H9 (cell line): ENCODE results near the gene CEP112. TPM values are rescaled to one million over a fixed set of nuclear protein-coding genes. Genes with fewer than 3 reads are reported as not detected.

ENCODE experiments used
- DNase-seq: peaks from one replicate; pipeline ENCODE4 v3.0.0-alpha.2; 2017
- H2AFZ ChIP-seq: one replicate; pipeline ENCODE4 v1.6.1; 2013; ENCODE audit warnings: mild to moderate bottlenecking, low read length, control low read depth, moderate library complexity
- H2AK5ac ChIP-seq: 2 replicates; pipeline ENCODE4 v1.6.1; 2013; ENCODE audit warnings: low read length, control low read depth, mixed read lengths; ENCODE audit not compliant: insufficient read length
- H2BK120ac ChIP-seq: one replicate; pipeline ENCODE4 v1.6.1; 2013; ENCODE audit warnings: low read depth, mild to moderate bottlenecking, low read length, control low read depth, inconsistent platforms; ENCODE audit not compliant: poor library complexity, severe bottlenecking
- H2BK12ac ChIP-seq: 2 replicates; pipeline ENCODE4 v1.6.1; 2013; ENCODE audit warnings: low read length, control low read depth, mixed read lengths, low read depth; ENCODE audit not compliant: insufficient read length
- H2BK15ac ChIP-seq: 2 replicates; pipeline ENCODE4 v1.6.1; 2013; ENCODE audit warnings: low read depth, low read length, control low read depth
- H2BK20ac ChIP-seq: one replicate; pipeline ENCODE4 v1.6.1; 2013; ENCODE audit warnings: low read depth, mild to moderate bottlenecking, low read length, control low read depth, inconsistent platforms; ENCODE audit not compliant: poor library complexity, severe bottlenecking
- H2BK5ac ChIP-seq: 2 replicates; pipeline ENCODE4 v1.6.1; 2013; ENCODE audit warnings: low read length, control low read depth, mixed read lengths; ENCODE audit not compliant: insufficient read length
- H3K14ac ChIP-seq: 2 replicates; pipeline ENCODE4 v1.6.1; 2013; ENCODE audit warnings: low read length, control low read depth; ENCODE audit not compliant: insufficient read depth
- H3K18ac ChIP-seq: 2 replicates; pipeline ENCODE4 v1.6.1; 2013; ENCODE audit warnings: low read depth, mild to moderate bottlenecking, mixed read lengths, low read length, control low read depth; ENCODE audit not compliant: insufficient read length
- H3K23ac ChIP-seq: 2 replicates; pipeline ENCODE4 v1.6.1; 2013; ENCODE audit warnings: low read length, control low read depth, mixed read lengths, low read depth; ENCODE audit not compliant: insufficient read length
- H3K23me2 ChIP-seq: 2 replicates; pipeline ENCODE4 v1.6.1; 2013; ENCODE audit warnings: low read depth, mild to moderate bottlenecking, mixed read lengths, low read length, control low read depth; ENCODE audit not compliant: insufficient read length, poor library complexity, severe bottlenecking
- H3K27ac ChIP-seq: 2 replicates; pipeline ENCODE4 v1.5.1; 2013; ENCODE audit warnings: low read length, control low read depth, mixed read lengths, low read depth; ENCODE audit not compliant: insufficient read length
- H3K27me3 ChIP-seq: 2 replicates; pipeline ENCODE4 v1.6.1; 2013; ENCODE audit warnings: low read length, control low read depth, inconsistent platforms; ENCODE audit not compliant: insufficient read depth
- H3K4ac ChIP-seq: 2 replicates; pipeline ENCODE4 v1.6.1; 2013; ENCODE audit warnings: low read depth, mild to moderate bottlenecking, control low read depth, inconsistent platforms, low read length, moderate library complexity
- H3K4me1 ChIP-seq: 2 replicates; pipeline ENCODE4 v1.6.1; 2013; ENCODE audit warnings: low read length, control low read depth, inconsistent platforms; ENCODE audit not compliant: insufficient read depth
- H3K4me2 ChIP-seq: 2 replicates; pipeline ENCODE4 v1.6.1; 2013; ENCODE audit warnings: low read length, control low read depth, mixed read lengths; ENCODE audit not compliant: insufficient read length, insufficient read depth
- H3K56ac ChIP-seq: 2 replicates; pipeline ENCODE4 v1.6.1; 2013; ENCODE audit warnings: low read depth, mild to moderate bottlenecking, mixed read lengths, low read length, control low read depth; ENCODE audit not compliant: insufficient read length
- H3K79me1 ChIP-seq: 2 replicates; pipeline ENCODE4 v1.6.1; 2013; ENCODE audit warnings: low read depth, mild to moderate bottlenecking, moderate library complexity, low read length, control low read depth, inconsistent platforms; ENCODE audit not compliant: insufficient read depth, poor library complexity, severe bottlenecking
- H3K79me2 ChIP-seq: 2 replicates; pipeline ENCODE4 v1.6.1; 2013; ENCODE audit warnings: low read length, control low read depth, inconsistent platforms; ENCODE audit not compliant: insufficient read depth
- H3K9ac ChIP-seq: 2 replicates; pipeline ENCODE4 v1.6.1; 2013; ENCODE audit warnings: low read length, control low read depth, mixed read lengths; ENCODE audit not compliant: insufficient read length; ENCODE audit errors: extremely low read depth
- H3K9me3 ChIP-seq: one replicate; pipeline ENCODE4 v1.6.1; 2013; ENCODE audit warnings: low read depth, low read length, inconsistent platforms; ENCODE audit not compliant: control insufficient read depth
- H3T11ph ChIP-seq: one replicate; pipeline ENCODE4 v1.6.1; 2013; ENCODE audit warnings: mild to moderate bottlenecking, low read length, control low read depth, inconsistent platforms
- H4K20me1 ChIP-seq: one replicate; pipeline ENCODE4 v1.6.1; 2013; ENCODE audit not compliant: control insufficient read depth, insufficient read length, insufficient read depth
- H4K5ac ChIP-seq: 2 replicates; pipeline ENCODE4 v1.6.1; 2013; ENCODE audit warnings: low read depth, mild to moderate bottlenecking, mixed read lengths, low read length, control low read depth; ENCODE audit not compliant: insufficient read length
- H4K8ac ChIP-seq: replicated peaks from 2 replicates; pipeline ENCODE4 v1.6.1; 2013; ENCODE audit warnings: low read length, control low read depth, mixed read lengths, low read depth; ENCODE audit not compliant: insufficient read length
- H4K91ac ChIP-seq: 2 replicates; pipeline ENCODE4 v1.6.1; 2013; ENCODE audit warnings: low read depth, mild to moderate bottlenecking, moderate library complexity, mixed read lengths, low read length, control low read depth; ENCODE audit not compliant: insufficient read length
- H3K27ac Mint-ChIP-seq, 3 experiments: 2 replicates in 2 of 3; 3 replicates in 1 of 3; pipeline ENCODE4 v1.8.0; 2020 to 2021; ENCODE audit warnings: mixed read lengths in 3 of 3, mild to moderate bottlenecking in 1 of 3, moderate library complexity in 1 of 3
- H3K27me3 Mint-ChIP-seq: 2 replicates; pipeline ENCODE4 v1.8.0; 2021; ENCODE audit warnings: low read depth, mild to moderate bottlenecking, moderate library complexity, mixed read lengths
- H3K36me3 Mint-ChIP-seq, 3 experiments: 2 replicates in 2 of 3; 3 replicates in 1 of 3; pipeline ENCODE4 v1.8.0; 2020 to 2021; ENCODE audit warnings: low read depth in 3 of 3, mixed read lengths in 3 of 3; ENCODE audit not compliant: insufficient read depth in 1 of 3
- H3K4me1 Mint-ChIP-seq, 2 experiments: 2 replicates each; pipeline ENCODE4 v1.8.0; 2020; ENCODE audit warnings: mixed read lengths in 2 of 2
- H3K4me3 Mint-ChIP-seq, 2 experiments: 2 replicates in 1 of 2; 3 replicates in 1 of 2; pipeline ENCODE4 v1.8.0; 2020 to 2021; ENCODE audit warnings: mild to moderate bottlenecking in 2 of 2, mixed read lengths in 2 of 2, moderate library complexity in 1 of 2
- H3K9me3 Mint-ChIP-seq, 2 experiments: 2 replicates in 1 of 2; 3 replicates in 1 of 2; pipeline ENCODE4 v1.8.0; 2020; ENCODE audit warnings: mild to moderate bottlenecking in 2 of 2, mixed read lengths in 2 of 2, moderate library complexity in 1 of 2
- CTCF ChIP-seq: fragments of 200-600 bp; sonication (generic); conservative IDR thresholded peaks from 3 replicates; pipeline ENCODE4 v1.8.0; 2021; ENCODE audit warnings: antibody characterized with exemption, mild to moderate bottlenecking
- WGBS: extraction: QIAGEN DNeasy Blood & Tissue Kit; methylation state at CpG from one replicate; pipeline ENCODE4 v1.1.7; 2013; ENCODE audit warnings: missing lambda C conversion rate, low lambda C conversion rate, mixed read lengths; ENCODE audit not compliant: insufficient read length; ENCODE audit errors: extremely low coverage; 5-methylcytosine and 5-hydroxymethylcytosine counted together
- total RNA-seq: library from RNA; stranded (reverse); gene quantifications from 2 replicates; pipeline ENCODE4 v1.2.1, GENCODE V29; 2021

CEP112 gene
- total RNA-seq, 1 experiment from 2014 or later, result 5.4 TPM

GRCh38 chr17:65633146-65633881, 558.6 kb downstream of the CEP112 start:
- Histone ChIP-seq H3K79me1 (no peaks in the 10 kb centered on the region), H3K4me2 (no peak overlapping the region), H3K23ac (no peak overlapping the region), H2AK5ac (no peak overlapping the region), H3K79me2 (no peaks in the 10 kb centered on the region), H3K4ac (no peak overlapping the region), H3K56ac (no peak overlapping the region), H3K14ac (no peak overlapping the region), H4K91ac (no peak overlapping the region), H2BK5ac (no peak overlapping the region), H3K23me2 (no peaks in the 10 kb centered on the region), H4K5ac (no peak overlapping the region), H2BK20ac (no peak overlapping the region), H4K8ac (no peak overlapping the region), H3K27ac (no peak overlapping the region), H3K27me3 (no peaks in the 10 kb centered on the region), H3K18ac (no peak overlapping the region), H2BK120ac (no peak overlapping the region), H3T11ph (no peak overlapping the region), H2BK12ac (no peak overlapping the region), H3K9me3 (no peaks in the 10 kb centered on the region), H2AFZ (no peak overlapping the region), H3K9ac (no peak overlapping the region), H4K20me1 (no peaks in the 10 kb centered on the region), H3K4me1 (no peaks in the 10 kb centered on the region; the same call in 1 of the 2 replicates), H2BK15ac (no peak overlapping the region)
- Mint-ChIP-seq H3K4me3 (no peak overlapping the region), H3K4me1 (peaks cover 22 to 26% of the 10 kb centered on the region in 2 experiments), H3K27me3 (no peaks in the 10 kb centered on the region), H3K9me3 (no peaks in the 10 kb centered on the region), H3K27ac (no peak overlapping the region), H3K36me3 (no peaks in the 10 kb centered on the region)
- WGBS, result no CpG with 5 or more reads among the region's 8 CpGs
- DNase-seq, result no peak
- TF ChIP-seq CTCF, result no peak
